Measurements from ENCODE around the gene MRPL23. TPM values are rescaled to one million over a fixed set of nuclear protein-coding genes. Genes with fewer than 3 reads are reported as not detected.

Gene MRPL23
- total and polyA plus RNA-seq, 2 of the 8 experiments (the other 6 are each of a cell fraction or from before 2014, with no cell fraction given), result 86.4 to 244 TPM

DNA sequence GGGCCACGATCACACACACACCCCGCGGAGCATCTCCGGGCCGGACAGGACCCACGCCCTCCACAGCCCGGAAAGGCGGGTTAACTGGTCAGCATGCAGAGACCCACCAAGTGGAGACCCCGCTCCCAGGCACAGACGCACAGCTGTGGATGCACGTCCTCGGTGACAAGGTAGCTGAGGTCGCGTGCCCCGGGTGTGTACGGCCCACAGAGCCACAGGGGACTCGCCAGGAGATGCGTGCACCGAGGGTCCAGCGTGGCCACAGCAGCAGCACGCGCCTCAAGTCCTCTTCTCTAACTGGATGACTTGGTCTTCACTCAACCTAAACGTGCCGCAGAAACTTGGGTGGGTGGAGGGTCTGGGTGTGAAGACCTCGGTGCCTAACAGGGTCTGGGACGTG, 45.0 kb downstream of the MRPL23 start (continued):
- TF ChIP-seq RFX5 (IDR thresholded peaks at IDR 0.05; ENCODE audit: borderline replicate concordance, low read depth, low read length) (no peak), JUND (IDR thresholded peaks at IDR 0.05; ENCODE audit: low read length) (no peak), ZNF274 (IDR thresholded peaks at IDR 0.05; ENCODE audit: borderline replicate concordance, extremely low read depth, low read length) (no peak), KDM1A (IDR thresholded peaks at IDR 0.05; ENCODE audit: borderline replicate concordance, low read length) (no peak), GABPA (IDR thresholded peaks at IDR 0.05; ENCODE audit: borderline replicate concordance, insufficient read depth, low read length) (no peak), CBX8 (IDR thresholded peaks at IDR 0.05; ENCODE audit: borderline replicate concordance, low read depth, low read length) (no peak)

Measured in H1 (cell line).